ENCODE results near the gene SYT7. TPM values are rescaled to one million over a fixed set of nuclear protein-coding genes. Genes with fewer than 3 reads are reported as not detected.

SYT7 gene
- total and polyA plus RNA-seq, 2 donors (not counting 1 experiment from before 2014, with no cell fraction given), result not detected

- Histone ChIP-seq H3K79me2 (ENCODE audit: control insufficient read depth, insufficient read depth, low read length) (no peaks in the 10 kb centered on the region), H3K36me3 (replicated peaks in 1 of 2; ENCODE audit: control extremely low read depth in 1 of 2, control insufficient read depth in 1 of 2, extremely low read depth in 1 of 2, insufficient read depth in 2 of 2, low read length in 1 of 2) (no peaks in the 10 kb centered on the region), H3K9ac (ENCODE audit: low read length) (no peak overlapping the region), H3K4me1 (ENCODE audit: control insufficient read depth in 2 of 2, insufficient read depth in 2 of 2, low read length in 2 of 2) (no peaks in the 10 kb centered on the region), H2AFZ (ENCODE audit: insufficient read depth, low read depth, low read length, poor library complexity, severe bottlenecking) (no peak overlapping the region), H3K4me3 (ENCODE audit: control extremely low read depth in 1 of 5, extremely low read depth in 1 of 5, insufficient read depth in 1 of 5, low read depth in 2 of 5, low read length in 4 of 5) (no peak overlapping the region), H3K27ac (ENCODE audit: low read length in 2 of 2) (no peak overlapping the region), H3K27me3 (replicated peaks in 1 of 4; ENCODE audit: control extremely low read depth in 1 of 4, control insufficient read depth in 3 of 4, insufficient read depth in 4 of 4, low read length in 3 of 4) (peaks cover 0 to 53% (median 16%) of the 10 kb centered on the region in 4 experiments), H4K20me1 (ENCODE audit: control insufficient read depth, insufficient read depth, low read length, poor library complexity, severe bottlenecking) (no peaks in the 10 kb centered on the region), H3K4me2 (replicated peaks; ENCODE audit: low read depth, low read length, poor library complexity, severe bottlenecking) (no peak overlapping the region), H3K9me3 (ENCODE audit: control extremely low read depth in 1 of 3, control insufficient read depth in 2 of 3, insufficient read depth in 1 of 3, low read length in 2 of 3) (peaks cover 0 to 17% (median 0%) of the 10 kb centered on the region in 3 donors)
- no CpG with 5 or more reads among the region's 3 CpGs for WGBS (ENCODE audit: insufficient coverage)
- POLR2A ChIA-PET, result no interaction called here
- Mint-ChIP-seq H3K4me3 (no peak overlapping the region), H3K9me3 (ENCODE audit: insufficient read depth) (no peaks in the 10 kb centered on the region), H3K4me1 (no peaks in the 10 kb centered on the region), H3K27me3 (peaks cover 57% of the 10 kb centered on the region), H3K27ac (no peak overlapping the region)
- intact Hi-C loops (cut with micrococcal nuclease), result no loop called here
- CTCF ChIA-PET, result no interaction called here
- no peak for ATAC-seq (ENCODE audit: low read depth)
- no peak for DNase-seq
- TF ChIP-seq EZH2 (IDR thresholded peaks at IDR 0.05; ENCODE audit: borderline replicate concordance, insufficient read depth, low read depth, low read length, poor library complexity, severe bottlenecking), result no peak
- TF ChIP-seq CTCF (IDR thresholded peaks at IDR 0.05), result no peak
These were observed 9.0 kb downstream of the SYT7 start for GRCh38 chr11:61571869-61572268.

- POLR2A ChIA-PET, result no interaction called here
- H3K4me3 Mint-ChIP-seq, result no peak overlapping the region
- H3K27ac Mint-ChIP-seq, result no peak overlapping the region
- ATAC-seq (ENCODE audit: low read depth) (no peak), DNase-seq (no peak)
- Histone ChIP-seq H3K9me3 (ENCODE audit: control extremely low read depth in 1 of 3, control insufficient read depth in 2 of 3, insufficient read depth in 1 of 3, low read length in 2 of 3) (peaks cover 0 to 20% (median 0%) of the 10 kb centered on the region in 3 donors), H4K20me1 (ENCODE audit: control insufficient read depth, insufficient read depth, low read length, poor library complexity, severe bottlenecking) (no peaks in the 10 kb centered on the region), H3K79me2 (ENCODE audit: control insufficient read depth, insufficient read depth, low read length) (no peaks in the 10 kb centered on the region), H3K4me1 (ENCODE audit: control insufficient read depth in 2 of 2, insufficient read depth in 2 of 2, low read length in 2 of 2) (no peaks in the 10 kb centered on the region), H2AFZ (ENCODE audit: insufficient read depth, low read depth, low read length, poor library complexity, severe bottlenecking) (no peak overlapping the region), H3K4me3 (ENCODE audit: control extremely low read depth in 1 of 5, extremely low read depth in 1 of 5, insufficient read depth in 1 of 5, low read depth in 2 of 5, low read length in 4 of 5) (no peak overlapping the region), H3K27me3 (replicated peaks in 1 of 4; ENCODE audit: control extremely low read depth in 1 of 4, control insufficient read depth in 3 of 4, insufficient read depth in 4 of 4, low read length in 3 of 4) (peaks cover 0 to 58% (median 19%) of the 10 kb centered on the region in 4 experiments), H3K27ac (ENCODE audit: low read length in 2 of 2) (no peak overlapping the region), H3K36me3 (replicated peaks in 1 of 2; ENCODE audit: control extremely low read depth in 1 of 2, control insufficient read depth in 1 of 2, extremely low read depth in 1 of 2, insufficient read depth in 2 of 2, low read length in 1 of 2) (no peaks in the 10 kb centered on the region), H3K9ac (ENCODE audit: low read length) (no peak overlapping the region), H3K4me2 (replicated peaks; ENCODE audit: low read depth, low read length, poor library complexity, severe bottlenecking) (no peak overlapping the region)
- H3K9me3 Mint-ChIP-seq (ENCODE audit: insufficient read depth), result no peaks in the 10 kb centered on the region
- no peaks in the 10 kb centered on the region for H3K4me1 Mint-ChIP-seq
- 82% methylated on average over 6 of the region's 9 CpGs for WGBS (ENCODE audit: insufficient coverage)
- intact Hi-C loops (cut with micrococcal nuclease), result no loop called here
- TF ChIP-seq EZH2 (IDR thresholded peaks at IDR 0.05; ENCODE audit: borderline replicate concordance, insufficient read depth, low read depth, low read length, poor library complexity, severe bottlenecking), result no peak
- no peak for TF ChIP-seq CTCF (IDR thresholded peaks at IDR 0.05)
- peaks cover 57% of the 10 kb centered on the region for H3K27me3 Mint-ChIP-seq
- CTCF ChIA-PET, result no interaction called here
These were observed 9.5 kb downstream of the SYT7 start for GRCh38 chr11:61571337-61571736.
